Stomach (tissue), 9 donors: Measurements from ENCODE around the gene RPRD1B. TPM values are rescaled to one million over a fixed set of nuclear protein-coding genes. Genes with fewer than 3 reads are reported as not detected.

Source experiments
- DNase-seq, 2 donors: peaks; one replicate each; pipeline versions ENCODE4 v3.0.0 to v3.0.0-alpha.2; 2013 to 2019
- H3K27ac ChIP-seq, 5 donors: fragments of 200-600 bp in 4 of 5; sonication (generic) in 4 of 5; one replicate each; pipeline ENCODE4 v1.5.1; 2013 to 2019; ENCODE audit warnings: mild to moderate bottlenecking in 1 of 5, moderate library complexity in 1 of 5
- H3K27me3 ChIP-seq, 3 donors: fragments of 200-600 bp; sonication (generic); one replicate each; pipeline ENCODE4 v1.5.1; 2017 to 2019; ENCODE audit warnings: mixed run types in 1 of 3
- H3K36me3 ChIP-seq, 4 donors: fragments of 200-600 bp; sonication (generic); 1 replicate in 3 of 4; 2 replicates in 1 of 4; pipeline ENCODE4 v1.5.1; 2016 to 2019
- H3K4me1 ChIP-seq, 4 donors: fragments of 200-600 bp; sonication (generic); one replicate each; pipeline ENCODE4 v1.5.1; 2016 to 2019
- H3K4me3 ChIP-seq, 4 donors: fragments of 200-600 bp; sonication (generic) in 3 of 4; one replicate each; pipeline ENCODE4 v1.5.1; 2016 to 2019; ENCODE audit warnings: mild to moderate bottlenecking in 1 of 4
- H3K9me3 ChIP-seq, 4 donors: fragments of 200-600 bp; sonication (generic); one replicate each; pipeline ENCODE4 v1.5.1; 2016 to 2019
- EP300 ChIP-seq: sonication (generic); formaldehyde crosslinking; IDR thresholded peaks from one replicate; pipeline ENCODE4 v1.6.1; 2017; ENCODE audit warnings: antibody characterized with exemption
- POLR2A ChIP-seq, 4 donors: fragments of 450-650 bp; IDR thresholded peaks; one replicate each; pipeline ENCODE4 v1.6.1; 2016; ENCODE audit warnings: antibody characterized with exemption in 4 of 4, control low read depth in 2 of 4, mild to moderate bottlenecking in 1 of 4, moderate library complexity in 1 of 4
- POLR2AphosphoS5 ChIP-seq, 3 donors: sonication (generic); formaldehyde crosslinking; IDR thresholded peaks; one replicate each; pipeline ENCODE4 v1.6.1; 2016; ENCODE audit warnings: antibody characterized with exemption in 3 of 3
- WGBS, 5 donors: extraction: QIAGEN DNeasy Blood & Tissue Kit in 3 of 5; methylation state at CpG; one replicate each; pipeline versions ENCODE4 v1.1.5 to v1.1.7; 2013 to 2018; 5-methylcytosine and 5-hydroxymethylcytosine counted together
- intact Hi-C: fragments of 100-400 bp; cut with DNase I; formaldehyde crosslinking; loops from one replicate; pipeline ENCODE4 v1.15.1; 2023; ENCODE audit warnings: low total_unique reads
- polyA plus RNA-seq, 3 donors: library from polyadenylated mRNA; stranded (reverse); fragments of 200-250 nt; gene quantifications; one replicate each; pipeline ENCODE4 v1.2.3, GENCODE V29; 2013
- total RNA-seq, 5 donors: library from RNA; depleted of rRNA; stranded (reverse); fragments of >200 nt; gene quantifications; one replicate each; pipeline versions ENCODE4 v1.1.0 to v1.2.3, GENCODE V29; 2014 to 2016
- TF ChIP-seq, protein P1 (sequence below), 7 experiments: fragments of 450-650 bp in 4 of 7; fragments of 200-600 bp in 3 of 7; sonication (generic) in 3 of 7; IDR thresholded peaks; one replicate each; pipeline ENCODE4 v1.5.1; 2016 to 2019; ENCODE audit warnings: antibody characterized with exemption in 7 of 7, control low read depth in 2 of 7, mild to moderate bottlenecking in 1 of 7
- donor health status: healthy with polysubstance abuse.
- donor health status: Bipolar disorder and iron deficiency.
- donor health status: healthy.

Gene RPRD1B
- total and polyA plus RNA-seq, 8 donors = 8.0 to 60.0 (median 17.8) TPM

DNA sequence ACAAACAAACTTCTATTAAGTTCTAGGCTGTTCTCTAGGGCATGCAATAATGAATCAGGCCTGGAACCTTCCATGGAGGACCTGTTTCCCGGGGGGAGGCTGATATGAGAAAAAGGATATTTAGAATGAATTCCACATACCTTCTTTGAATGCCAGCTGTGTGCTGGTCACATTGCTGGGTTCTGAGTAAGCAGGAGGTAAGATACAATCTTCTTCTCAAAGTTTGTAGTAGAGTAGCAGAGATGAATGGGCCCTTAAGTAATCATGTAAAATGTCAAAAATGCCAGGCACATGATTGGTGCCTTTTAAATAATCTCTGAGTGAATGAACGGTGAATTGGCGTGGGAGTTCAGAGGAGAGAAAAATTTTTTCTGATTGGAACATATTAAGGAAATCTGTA lies 84.1 kb downstream of the RPRD1B start:
- 71 to 83% (median 76%) methylated on average over 3 of the region's 3 CpGs for WGBS, 5 donors
- Histone ChIP-seq H3K27me3 (no peaks in the 10 kb centered on the region), H3K27ac (no peak overlapping the region), H3K4me3 (no peak overlapping the region), H3K4me1 (peaks cover 0 to 17% (median 6%) of the 10 kb centered on the region in 4 donors), H3K36me3 (no peaks in the 10 kb centered on the region), H3K9me3 (no peaks in the 10 kb centered on the region)
- intact Hi-C loops = no loop called here
- TF ChIP-seq EP300 = no peak
- TF ChIP-seq POLR2A (IDR thresholded peaks at IDR 0.05) = no peak
- no peak for TF ChIP-seq POLR2AphosphoS5 (IDR thresholded peaks at IDR 0.05)
- TF ChIP-seq, protein P1, sequence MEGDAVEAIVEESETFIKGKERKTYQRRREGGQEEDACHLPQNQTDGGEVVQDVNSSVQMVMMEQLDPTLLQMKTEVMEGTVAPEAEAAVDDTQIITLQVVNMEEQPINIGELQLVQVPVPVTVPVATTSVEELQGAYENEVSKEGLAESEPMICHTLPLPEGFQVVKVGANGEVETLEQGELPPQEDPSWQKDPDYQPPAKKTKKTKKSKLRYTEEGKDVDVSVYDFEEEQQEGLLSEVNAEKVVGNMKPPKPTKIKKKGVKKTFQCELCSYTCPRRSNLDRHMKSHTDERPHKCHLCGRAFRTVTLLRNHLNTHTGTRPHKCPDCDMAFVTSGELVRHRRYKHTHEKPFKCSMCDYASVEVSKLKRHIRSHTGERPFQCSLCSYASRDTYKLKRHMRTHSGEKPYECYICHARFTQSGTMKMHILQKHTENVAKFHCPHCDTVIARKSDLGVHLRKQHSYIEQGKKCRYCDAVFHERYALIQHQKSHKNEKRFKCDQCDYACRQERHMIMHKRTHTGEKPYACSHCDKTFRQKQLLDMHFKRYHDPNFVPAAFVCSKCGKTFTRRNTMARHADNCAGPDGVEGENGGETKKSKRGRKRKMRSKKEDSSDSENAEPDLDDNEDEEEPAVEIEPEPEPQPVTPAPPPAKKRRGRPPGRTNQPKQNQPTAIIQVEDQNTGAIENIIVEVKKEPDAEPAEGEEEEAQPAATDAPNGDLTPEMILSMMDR (IDR thresholded peaks at IDR 0.05) = no peak
- DNase-seq = no peak

DNA sequence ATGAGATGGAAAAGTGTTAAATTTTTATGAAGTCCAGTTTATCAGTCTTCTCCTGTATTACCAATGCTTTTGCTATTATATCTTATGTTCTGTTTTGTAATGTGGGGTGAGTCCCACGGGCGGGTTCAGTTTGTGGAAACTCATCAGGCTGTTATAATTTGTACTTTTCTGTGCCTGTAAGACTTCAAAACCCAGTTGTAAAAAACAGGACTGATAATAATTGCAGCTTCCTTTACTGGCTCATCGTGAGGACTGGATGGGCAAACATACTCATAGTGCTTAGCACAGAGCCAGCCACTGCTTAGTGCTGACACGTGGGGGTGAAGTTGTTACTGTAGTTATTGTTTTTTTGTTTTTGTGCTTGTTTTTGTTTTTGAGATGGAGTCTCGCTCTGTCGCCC lies 85.9 kb downstream of the RPRD1B start:
- no peak for TF ChIP-seq POLR2A (IDR thresholded peaks at IDR 0.05)
- TF ChIP-seq, protein P1 (IDR thresholded peaks at IDR 0.05) = no peak
- TF ChIP-seq POLR2AphosphoS5 (IDR thresholded peaks at IDR 0.05) = no peak
- no peak for TF ChIP-seq EP300
- intact Hi-C loops = no loop called here
- Histone ChIP-seq H3K4me3 (no peak overlapping the region), H3K4me1 (peaks cover 6 to 11% (median 10%) of the 10 kb centered on the region in 4 donors), H3K27me3 (no peaks in the 10 kb centered on the region), H3K36me3 (no peaks in the 10 kb centered on the region), H3K9me3 (no peaks in the 10 kb centered on the region), H3K27ac (no peak overlapping the region)
- peak in 1 of 2 donors; percentile 11 for DNase-seq
- 81 to 89% (median 86%) methylated on average over 6 of the region's 6 CpGs for WGBS, 5 donors

DNA sequence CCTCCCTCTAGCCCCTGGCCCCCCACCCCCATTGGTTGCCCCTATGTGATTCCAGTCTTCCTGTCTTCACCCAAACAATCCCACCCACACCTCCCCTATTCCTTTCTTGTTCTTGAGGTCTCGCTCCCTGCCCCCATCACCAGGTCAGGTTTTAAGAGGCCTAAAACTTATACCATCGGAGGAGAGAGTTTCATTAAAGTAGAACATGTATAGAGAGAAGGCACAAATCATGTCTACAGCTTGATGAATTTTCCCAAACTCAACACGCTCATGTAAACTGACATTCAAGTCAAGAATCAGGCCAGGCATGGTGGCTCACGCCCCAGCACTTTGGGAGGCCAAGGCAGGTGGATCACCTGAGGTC lies 87.1 kb downstream of the RPRD1B start:
- 88 to 100% (median 95%) methylated on average over 4 of the region's 4 CpGs for WGBS, 5 donors
- intact Hi-C loops = no loop called here
- H3K4me3 ChIP-seq = no peak overlapping the region
- H3K4me1 ChIP-seq = peaks cover 16 to 23% (median 19%) of the 10 kb centered on the region in 4 donors
- no peak overlapping the region for H3K27ac ChIP-seq
- no peak for DNase-seq
- H3K27me3 ChIP-seq = no peaks in the 10 kb centered on the region
- TF ChIP-seq EP300 = no peak
- TF ChIP-seq, protein P1 (IDR thresholded peaks at IDR 0.05) = no peak
- no peak for TF ChIP-seq POLR2AphosphoS5 (IDR thresholded peaks at IDR 0.05)
- no peak for TF ChIP-seq POLR2A (IDR thresholded peaks at IDR 0.05)
- H3K9me3 ChIP-seq = no peaks in the 10 kb centered on the region
- H3K36me3 ChIP-seq = no peaks in the 10 kb centered on the region

DNA sequence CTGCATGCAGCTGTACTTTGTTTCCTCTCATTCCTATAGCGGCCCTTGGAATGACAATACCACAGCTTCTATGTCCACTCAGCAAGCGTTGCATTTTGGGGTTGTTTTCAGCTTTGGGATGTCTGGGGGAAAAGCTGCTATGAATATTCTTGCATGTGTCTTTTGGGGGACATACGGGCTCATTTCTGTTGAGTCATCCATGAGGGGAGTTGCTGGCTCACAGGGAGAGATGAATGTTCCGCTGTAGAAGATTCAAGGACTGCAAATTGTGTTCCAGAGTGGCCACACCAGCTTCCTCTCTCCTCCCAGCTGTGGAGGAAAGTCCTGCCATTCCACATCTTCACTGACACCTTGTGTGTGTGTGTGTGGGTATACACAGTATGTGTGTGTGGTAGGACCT lies 88.2 kb downstream of the RPRD1B start:
- DNase-seq = peak in 1 of 2 donors; percentile 2
- Histone ChIP-seq H3K9me3 (no peaks in the 10 kb centered on the region), H3K4me3 (no peak overlapping the region), H3K27ac (no peak overlapping the region), H3K27me3 (no peaks in the 10 kb centered on the region), H3K4me1 (peaks cover 27 to 34% (median 30%) of the 10 kb centered on the region in 4 donors), H3K36me3 (no peaks in the 10 kb centered on the region)
- 89 to 97% (median 92%) methylated on average over 4 of the region's 4 CpGs for WGBS, 5 donors
- TF ChIP-seq POLR2AphosphoS5 (IDR thresholded peaks at IDR 0.05) = no peak
- TF ChIP-seq POLR2A (IDR thresholded peaks at IDR 0.05) = no peak
- TF ChIP-seq EP300 = no peak
- TF ChIP-seq, protein P1 (IDR thresholded peaks at IDR 0.05) = no peak
- intact Hi-C loops = no loop called here
